GM18907 (cell line): ENCODE measurements around the gene GPR142.
A peak's percentile ranks its signal among the peaks of the same experiment; 100 is the strongest.

ENCODE experiments used
- ATAC-seq: cut with Tn5 transposase; IDR thresholded peaks from one replicate; pipeline ENCODE4 v1.9.1; 2021; ENCODE audit warnings: mild to moderate bottlenecking, moderate library complexity; ENCODE audit not compliant: unreplicated experiment

The GPR142 gene

GRCh38 chr17:74417178-74418045 lies 50.1 kb downstream of the GPR142 start:
- peak; percentile 79 for ATAC-seq

- no peak for ATAC-seq
Measured at GRCh38 chr17:74419928-74420411, 52.7 kb downstream of the GPR142 start.
